Loucy (cell line): ENCODE data around the gene KRT86.

Experiments used
- CTCF ChIP-seq: fragments of 200-600 bp; sonication (generic); conservative IDR thresholded peaks from 2 replicates; pipeline ENCODE4 v1.5.1; 2014; ENCODE audit warnings: mild to moderate bottlenecking, antibody characterized with exemption, low read length
- EZH2phosphoT487 ChIP-seq: fragments of 200-600 bp; IDR thresholded peaks from 2 replicates; pipeline ENCODE4 v1.6.1; 2018; ENCODE audit warnings: antibody characterized with exemption, mild to moderate bottlenecking, moderate library complexity, borderline replicate concordance

- TF ChIP-seq CTCF (no peak), EZH2phosphoT487 (no peak)
Measured at GRCh38 chr12:52322069-52322468, 47.6 kb downstream of the KRT86 start.
